Choroid plexus epithelial cell (primary cell): ENCODE measurements around the gene PGP.

Experiments
- DNase-seq: peaks from one replicate; pipeline ENCODE4 v3.0.0-alpha.2; 2010; ENCODE audit warnings: low read depth
- H3K4me3 ChIP-seq: 2 replicates; pipeline ENCODE4 v1.5.1; 2011; ENCODE audit warnings: low read depth, mild to moderate bottlenecking, control low read depth, low read length, moderate library complexity
- TF ChIP-seq, protein P1 (sequence below): conservative IDR thresholded peaks from 2 replicates; pipeline ENCODE4 v1.5.1; 2011; ENCODE audit warnings: low read depth, mild to moderate bottlenecking, control low read depth, inconsistent platforms, low read length, moderate library complexity

Gene PGP

DNA sequence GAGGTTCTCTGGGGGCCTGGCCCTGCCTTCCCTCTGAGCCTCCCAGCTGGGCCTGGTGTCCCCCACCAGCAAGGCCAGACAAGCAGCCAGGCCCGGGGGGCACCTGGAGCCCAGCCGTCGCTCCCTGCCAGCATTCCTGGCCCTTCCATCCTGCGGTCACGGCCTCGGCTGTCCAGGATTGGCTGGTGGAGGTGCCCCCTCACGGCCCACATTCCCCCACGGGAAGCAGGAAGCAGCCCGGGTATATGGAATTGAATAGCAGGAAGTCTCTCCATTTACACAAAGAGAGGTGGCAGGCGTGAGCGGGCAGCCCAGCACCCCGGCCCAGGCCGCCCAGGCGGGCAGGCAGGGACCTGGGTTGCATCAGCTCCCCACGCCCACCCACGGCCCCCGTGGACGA is 44.6 kb downstream of the PGP start:
- DNase-seq, result no peak
- H3K4me3 ChIP-seq, result no peak overlapping the region
- TF ChIP-seq, protein P1, sequence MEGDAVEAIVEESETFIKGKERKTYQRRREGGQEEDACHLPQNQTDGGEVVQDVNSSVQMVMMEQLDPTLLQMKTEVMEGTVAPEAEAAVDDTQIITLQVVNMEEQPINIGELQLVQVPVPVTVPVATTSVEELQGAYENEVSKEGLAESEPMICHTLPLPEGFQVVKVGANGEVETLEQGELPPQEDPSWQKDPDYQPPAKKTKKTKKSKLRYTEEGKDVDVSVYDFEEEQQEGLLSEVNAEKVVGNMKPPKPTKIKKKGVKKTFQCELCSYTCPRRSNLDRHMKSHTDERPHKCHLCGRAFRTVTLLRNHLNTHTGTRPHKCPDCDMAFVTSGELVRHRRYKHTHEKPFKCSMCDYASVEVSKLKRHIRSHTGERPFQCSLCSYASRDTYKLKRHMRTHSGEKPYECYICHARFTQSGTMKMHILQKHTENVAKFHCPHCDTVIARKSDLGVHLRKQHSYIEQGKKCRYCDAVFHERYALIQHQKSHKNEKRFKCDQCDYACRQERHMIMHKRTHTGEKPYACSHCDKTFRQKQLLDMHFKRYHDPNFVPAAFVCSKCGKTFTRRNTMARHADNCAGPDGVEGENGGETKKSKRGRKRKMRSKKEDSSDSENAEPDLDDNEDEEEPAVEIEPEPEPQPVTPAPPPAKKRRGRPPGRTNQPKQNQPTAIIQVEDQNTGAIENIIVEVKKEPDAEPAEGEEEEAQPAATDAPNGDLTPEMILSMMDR, result no peak

DNA sequence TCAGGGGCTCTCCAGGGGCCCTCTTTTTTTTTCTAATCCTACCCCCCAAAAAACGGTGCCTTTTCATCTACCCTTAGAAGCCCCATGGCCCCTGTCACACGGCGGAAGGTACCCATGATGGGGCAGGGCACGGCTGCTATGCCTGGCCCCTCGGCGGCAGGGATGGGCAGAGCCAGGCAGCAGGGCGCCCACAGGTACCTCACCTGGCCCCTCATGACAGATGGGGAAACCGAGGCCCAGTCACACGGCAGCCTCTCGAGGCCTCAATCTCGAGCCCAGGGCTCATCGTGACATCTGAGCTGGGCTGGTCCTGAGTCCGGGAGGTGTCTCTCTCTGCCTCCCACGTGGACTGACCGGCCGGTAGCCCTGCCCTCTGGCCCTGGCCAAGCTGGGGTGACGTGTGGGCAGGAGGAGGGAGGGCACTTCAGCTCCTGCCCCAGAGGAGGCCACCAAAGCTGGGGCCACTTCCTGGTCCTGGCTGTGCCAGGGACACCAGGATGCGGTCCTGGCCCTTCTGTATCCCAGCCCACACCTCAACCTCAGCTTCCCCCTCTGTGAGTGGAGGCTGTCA is 47.5 kb downstream of the PGP start:
- DNase-seq, result no peak
- TF ChIP-seq, protein P1, result no peak
- H3K4me3 ChIP-seq, result no peak overlapping the region

DNA sequence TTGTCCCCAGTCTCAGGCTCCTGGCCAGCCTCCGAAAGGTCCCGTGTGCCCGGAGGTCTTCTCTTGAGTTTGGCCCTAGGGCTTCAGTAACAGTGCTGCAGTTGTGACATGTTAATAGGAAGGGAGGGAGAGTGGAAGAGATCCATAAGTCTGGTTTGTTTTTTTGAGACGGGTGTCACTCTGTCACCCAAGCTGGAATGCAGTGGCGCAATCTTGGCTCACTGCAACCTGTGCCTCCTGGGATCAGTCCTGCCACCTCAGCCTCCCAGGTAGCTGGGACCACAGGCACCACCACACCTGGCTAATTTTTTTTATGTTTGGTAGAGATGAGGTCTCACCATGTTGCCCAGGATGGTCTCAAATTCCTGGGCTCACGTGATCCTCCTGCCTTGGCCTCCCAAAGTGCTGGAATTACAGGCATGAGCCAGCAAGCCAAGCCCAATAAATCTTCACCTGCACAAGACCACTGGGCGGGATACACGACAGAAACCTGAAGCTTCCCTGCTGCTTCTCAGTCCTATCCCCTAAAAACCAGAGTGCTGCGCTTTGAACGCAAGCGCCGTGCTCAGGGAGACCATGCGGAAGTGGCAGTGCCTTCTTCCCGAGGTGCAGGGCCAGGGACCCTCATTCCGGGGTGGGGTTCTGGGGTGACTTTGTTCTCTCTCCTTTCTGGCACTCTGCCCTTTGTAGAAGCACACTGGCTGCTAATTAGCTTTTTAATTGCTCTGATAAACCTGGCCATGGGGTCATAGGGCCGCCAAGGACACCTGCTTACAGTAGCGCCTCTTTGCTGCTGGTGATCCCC is 48.2 kb downstream of the PGP start:
- TF ChIP-seq, protein P1, result no peak
- DNase-seq, result no peak
- no peak overlapping the region for H3K4me3 ChIP-seq

DNA sequence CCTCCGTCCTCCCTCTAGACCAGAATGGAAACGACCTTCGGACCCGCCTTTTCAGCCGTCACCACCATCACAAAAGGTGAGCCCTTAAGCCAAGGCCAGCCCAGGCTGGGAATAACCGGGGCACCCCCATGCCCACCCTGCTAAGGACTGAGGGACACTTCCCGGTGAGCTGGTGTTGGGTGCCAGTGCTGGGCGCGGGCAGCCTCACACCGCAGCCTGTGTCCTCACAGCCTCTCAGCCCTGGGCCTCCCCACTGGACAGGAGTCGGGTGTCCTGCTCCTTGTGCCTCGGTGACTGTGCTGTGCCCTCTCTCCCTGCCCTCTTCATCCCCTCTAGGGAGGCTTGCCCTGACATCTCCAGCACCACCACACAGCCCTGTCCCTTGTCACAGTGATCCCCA is 48.8 kb downstream of the PGP start:
- DNase-seq, result no peak
- H3K4me3 ChIP-seq, result no peak overlapping the region
- TF ChIP-seq, protein P1, result no peak

DNA sequence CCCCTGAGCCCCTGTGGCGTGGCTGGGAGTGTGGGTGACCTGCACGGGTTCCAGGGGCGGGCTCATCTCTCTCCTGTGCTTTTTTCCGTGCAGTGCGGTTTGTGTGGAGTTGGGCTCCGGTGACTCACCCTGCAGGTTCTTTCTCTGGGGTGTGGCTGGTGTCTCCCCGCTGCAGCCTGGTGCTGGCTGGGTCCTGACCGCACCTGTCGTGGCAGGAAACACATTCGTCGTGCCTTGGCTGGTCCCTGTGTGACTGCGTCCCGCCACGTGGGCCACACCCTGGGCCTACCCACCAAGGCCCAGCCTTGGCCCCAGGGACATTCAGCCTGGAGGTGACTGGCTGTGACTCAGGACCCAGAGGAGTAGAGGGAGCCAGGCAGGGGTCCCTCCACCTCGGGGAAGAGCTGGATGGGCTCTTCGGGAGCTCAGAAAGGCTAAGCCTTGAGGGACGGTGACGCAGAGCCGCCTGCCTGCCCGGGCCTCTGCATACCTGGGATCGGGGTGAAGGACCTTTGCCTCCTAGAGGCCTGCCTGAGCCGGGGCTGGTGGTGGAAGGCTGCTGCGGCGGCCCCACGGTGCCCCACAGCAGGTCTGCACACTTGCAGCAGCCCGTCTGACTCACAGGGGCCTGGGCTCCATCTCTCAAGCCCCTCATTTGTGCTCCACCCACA is 51.3 kb downstream of the PGP start:
- TF ChIP-seq, protein P1, result no peak
- no peak for DNase-seq
- H3K4me3 ChIP-seq, result no peak overlapping the region

DNA sequence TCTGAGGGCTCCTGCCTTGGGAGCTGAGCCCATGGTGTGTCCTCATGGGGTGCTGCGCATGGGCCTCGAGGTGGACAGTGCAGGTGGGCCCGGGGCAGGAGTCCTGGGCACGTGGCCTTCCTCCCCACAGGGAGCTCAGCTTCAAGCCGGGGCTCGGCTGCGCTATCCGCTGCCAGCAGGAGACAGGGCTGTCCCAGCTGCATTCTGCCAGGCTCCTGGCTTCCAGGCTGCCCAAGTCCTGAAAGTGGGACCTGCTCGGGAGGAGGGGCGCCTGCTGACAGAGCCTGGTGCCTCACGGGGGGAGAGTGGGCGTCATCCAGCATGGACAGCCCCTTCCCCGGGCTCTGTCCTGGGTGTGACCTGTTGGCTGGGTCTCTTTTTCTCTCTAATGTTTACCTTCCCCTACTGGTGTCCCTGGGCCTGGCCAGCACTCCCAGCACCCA is 51.9 kb downstream of the PGP start:
- no peak overlapping the region for H3K4me3 ChIP-seq
- TF ChIP-seq, protein P1, result no peak

DNA sequence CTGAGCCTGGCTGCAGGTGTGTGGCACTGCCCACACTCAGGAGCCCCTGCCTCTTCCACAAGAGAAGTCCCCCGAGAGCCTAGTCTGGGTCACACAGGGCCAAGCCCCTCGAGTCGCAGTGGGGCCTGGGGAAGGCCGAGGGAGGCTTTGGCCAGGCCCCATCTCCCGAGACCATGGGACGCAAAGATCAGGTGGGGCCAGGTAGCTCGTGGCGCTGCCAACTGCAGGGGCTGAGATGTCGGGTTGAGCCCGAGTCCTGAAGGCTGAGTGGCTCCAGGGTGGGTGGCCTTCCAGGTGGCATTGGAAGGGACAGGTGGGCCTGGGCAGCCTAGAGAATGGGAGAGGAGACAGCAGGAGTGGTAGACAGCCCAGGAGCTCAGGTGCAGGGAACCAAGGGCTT is 52.7 kb downstream of the PGP start:
- TF ChIP-seq, protein P1, result no peak
- no peak overlapping the region for H3K4me3 ChIP-seq
- DNase-seq, result no peak

More for the DNA sequence above, 51.9 kb downstream of the PGP start:
- no peak for DNase-seq
